ENCODE results near the gene SMARCAL1. TPM values are rescaled to one million over a fixed set of nuclear protein-coding genes. Genes with fewer than 3 reads are reported as not detected.

SMARCAL1 gene
- total RNA-seq, 1 experiment from 2014 or later = 10.7 TPM

DNA sequence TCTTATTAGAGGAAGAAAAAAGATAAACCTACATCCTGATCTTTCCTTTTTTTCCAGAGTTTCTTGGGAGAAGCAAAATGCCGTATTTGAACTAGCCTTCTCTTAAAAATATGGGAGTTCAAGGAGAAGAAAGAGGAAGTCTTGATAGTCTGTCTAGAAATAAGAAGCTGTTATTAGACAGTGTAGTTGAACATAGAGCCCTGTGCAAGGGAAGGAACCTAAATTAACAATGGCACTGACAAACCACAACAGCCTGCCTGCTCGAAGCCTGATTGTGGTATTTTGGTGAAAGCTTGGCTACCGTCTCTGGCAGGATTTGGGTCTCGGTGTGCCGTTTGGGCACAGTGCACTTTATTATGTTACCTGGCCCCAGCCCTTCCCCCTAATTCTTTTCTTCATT is 17.1 kb downstream of the SMARCAL1 start:
- H3K27me3 ChIP-seq (ENCODE audit: control insufficient read depth, insufficient read depth, low read length) = no peaks in the 10 kb centered on the region
- DNase-seq = no peak
- no peak overlapping the region for H3K4me3 ChIP-seq (ENCODE audit: insufficient read depth, low read depth, low read length)
- H3K36me3 ChIP-seq (replicated peaks; ENCODE audit: control insufficient read depth, insufficient read depth, low read length) = peaks cover 13% of the 10 kb centered on the region

DNA sequence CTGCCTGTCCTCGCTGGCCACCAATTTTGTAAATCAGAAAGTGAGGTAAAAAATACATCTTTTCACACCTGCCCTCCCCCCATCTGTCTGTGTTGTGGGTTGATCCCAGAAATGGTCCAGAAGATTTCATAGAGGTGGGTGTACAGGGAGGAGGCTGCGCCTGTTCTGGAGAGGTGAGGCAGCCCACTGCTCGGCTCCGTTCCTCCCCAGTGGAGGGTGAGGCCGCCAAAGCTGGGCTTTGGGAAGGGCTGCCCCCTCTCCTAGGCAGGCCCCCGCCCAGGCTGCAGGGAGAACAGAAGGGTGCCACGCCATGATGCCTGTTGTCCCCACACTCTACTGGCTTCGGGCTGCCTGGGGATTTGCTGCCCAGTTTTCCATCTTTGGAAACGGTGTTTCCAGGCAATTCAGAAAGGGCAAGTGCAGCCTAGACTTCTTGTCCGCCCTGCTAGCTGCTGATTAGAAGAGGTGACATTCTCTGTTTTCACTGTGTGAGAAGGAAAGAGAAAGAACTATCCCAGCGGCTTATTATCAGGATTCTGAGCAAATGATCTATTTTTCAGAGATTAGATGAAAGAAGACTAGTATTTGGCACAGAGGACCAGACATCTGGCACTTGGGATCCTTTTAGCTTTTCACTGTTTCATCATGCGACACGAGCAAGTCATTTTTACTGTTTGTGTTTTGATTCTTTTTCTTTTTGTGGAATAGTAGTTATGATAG is 18.7 kb downstream of the SMARCAL1 start:
- no peaks in the 10 kb centered on the region for H3K27me3 ChIP-seq (ENCODE audit: control insufficient read depth, insufficient read depth, low read length)
- no peak for DNase-seq
- no peak overlapping the region for H3K4me3 ChIP-seq (ENCODE audit: insufficient read depth, low read depth, low read length)
- peaks cover 13% of the 10 kb centered on the region for H3K36me3 ChIP-seq (replicated peaks; ENCODE audit: control insufficient read depth, insufficient read depth, low read length)

DNA sequence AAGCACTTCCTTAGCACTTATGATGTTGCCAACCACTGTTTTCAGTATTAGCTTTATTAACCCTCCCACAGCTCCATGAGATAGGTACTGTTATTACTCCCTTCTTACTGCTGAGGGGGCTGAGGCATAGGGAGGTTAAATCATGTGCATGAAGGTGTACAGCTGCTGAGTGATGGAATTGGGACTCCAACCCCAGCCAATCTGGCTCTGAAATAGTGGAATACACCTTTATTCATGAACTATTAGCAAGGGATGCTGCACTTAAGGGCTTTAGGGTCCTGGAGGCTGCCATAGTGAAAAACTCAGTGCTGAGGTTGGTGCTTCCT is 19.2 kb downstream of the SMARCAL1 start:
- H3K27me3 ChIP-seq (ENCODE audit: control insufficient read depth, insufficient read depth, low read length) = no peaks in the 10 kb centered on the region
- no peak overlapping the region for H3K4me3 ChIP-seq (ENCODE audit: insufficient read depth, low read depth, low read length)
- no peak for DNase-seq
- H3K36me3 ChIP-seq (replicated peaks; ENCODE audit: control insufficient read depth, insufficient read depth, low read length) = peaks cover 14% of the 10 kb centered on the region

DNA sequence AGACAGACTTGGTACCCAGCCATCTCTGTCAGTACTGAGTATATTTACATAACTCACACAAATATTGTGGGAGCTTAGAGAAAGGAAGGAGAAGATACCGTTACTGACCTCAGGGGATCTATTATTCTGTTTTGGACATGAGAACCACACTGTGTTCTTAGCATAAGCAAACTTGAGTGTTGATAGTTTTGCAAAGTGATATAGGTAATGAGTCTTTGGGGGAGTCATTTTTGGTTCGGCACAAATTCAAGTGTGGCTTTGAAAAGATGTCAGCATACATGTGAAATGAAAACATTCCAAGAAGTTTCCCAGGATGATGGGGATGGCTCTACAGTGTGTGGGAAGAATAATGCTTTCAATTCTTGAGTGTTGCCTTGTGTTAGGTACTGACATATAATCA is 24.1 kb downstream of the SMARCAL1 start:
- no peaks in the 10 kb centered on the region for H3K27me3 ChIP-seq (ENCODE audit: control insufficient read depth, insufficient read depth, low read length)
- peaks cover 10% of the 10 kb centered on the region for H3K36me3 ChIP-seq (replicated peaks; ENCODE audit: control insufficient read depth, insufficient read depth, low read length)
- H3K4me3 ChIP-seq (ENCODE audit: insufficient read depth, low read depth, low read length) = no peak overlapping the region
- DNase-seq = no peak

DNA sequence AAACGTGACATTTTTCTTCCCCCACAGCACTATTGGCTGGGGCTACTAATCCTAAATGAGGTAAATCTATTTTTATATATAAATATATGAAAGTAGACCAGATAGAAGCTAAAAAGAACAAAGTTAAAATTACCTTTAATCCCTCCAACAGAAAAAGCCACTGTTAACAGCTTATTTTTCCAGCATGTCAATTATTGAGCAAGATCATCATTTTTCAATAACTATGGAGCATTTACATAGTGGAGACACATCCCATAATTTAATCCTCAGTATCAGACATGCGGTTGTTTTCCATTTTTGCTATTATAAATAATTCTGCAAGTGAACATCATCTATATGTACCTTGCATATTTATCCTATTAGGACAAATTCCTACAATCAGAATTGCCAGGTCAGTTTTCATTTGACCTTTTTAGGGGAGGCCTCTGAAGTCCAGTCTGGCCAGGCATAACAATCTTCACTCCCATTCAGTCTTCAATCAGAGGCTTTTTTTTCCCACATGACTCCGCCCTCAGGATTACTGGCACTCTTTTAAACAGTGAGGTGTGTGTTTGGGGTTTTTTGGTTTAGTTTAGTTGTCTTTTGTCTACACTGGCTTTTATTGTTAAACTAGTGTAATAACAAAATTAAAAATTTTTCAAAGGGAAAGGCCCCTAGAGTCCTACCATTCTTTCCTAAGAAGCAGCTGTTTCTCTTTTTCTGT is 29.2 kb downstream of the SMARCAL1 start:
- no peak overlapping the region for H3K4me3 ChIP-seq (ENCODE audit: insufficient read depth, low read depth, low read length)
- peaks cover 4% of the 10 kb centered on the region for H3K36me3 ChIP-seq (replicated peaks; ENCODE audit: control insufficient read depth, insufficient read depth, low read length)
- H3K27me3 ChIP-seq (ENCODE audit: control insufficient read depth, insufficient read depth, low read length) = no peaks in the 10 kb centered on the region
- DNase-seq = no peak

DNA sequence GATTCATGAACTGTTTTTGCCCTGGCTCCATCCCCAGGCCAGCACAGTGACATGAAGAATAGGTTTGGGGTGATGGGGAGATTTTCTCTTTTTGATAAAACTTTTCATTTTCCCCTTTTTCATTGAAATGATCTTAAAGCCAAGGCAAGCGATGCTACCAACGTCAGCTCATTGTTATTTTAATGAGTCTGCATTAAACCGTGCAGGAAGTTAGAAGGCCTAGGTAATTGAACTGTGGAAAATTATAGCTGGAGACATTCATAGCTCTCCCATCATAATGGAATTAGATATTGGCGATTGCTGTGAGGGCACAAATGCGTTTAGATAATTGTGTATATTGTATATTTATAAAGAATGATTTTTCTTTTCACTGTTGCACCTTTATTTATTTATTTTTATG is 33.2 kb downstream of the SMARCAL1 start:
- Histone ChIP-seq H3K36me3 (replicated peaks; ENCODE audit: control insufficient read depth, insufficient read depth, low read length) (peaks cover 11% of the 10 kb centered on the region), H3K4me3 (ENCODE audit: insufficient read depth, low read depth, low read length) (no peak overlapping the region)
- DNase-seq = no peak

DNA sequence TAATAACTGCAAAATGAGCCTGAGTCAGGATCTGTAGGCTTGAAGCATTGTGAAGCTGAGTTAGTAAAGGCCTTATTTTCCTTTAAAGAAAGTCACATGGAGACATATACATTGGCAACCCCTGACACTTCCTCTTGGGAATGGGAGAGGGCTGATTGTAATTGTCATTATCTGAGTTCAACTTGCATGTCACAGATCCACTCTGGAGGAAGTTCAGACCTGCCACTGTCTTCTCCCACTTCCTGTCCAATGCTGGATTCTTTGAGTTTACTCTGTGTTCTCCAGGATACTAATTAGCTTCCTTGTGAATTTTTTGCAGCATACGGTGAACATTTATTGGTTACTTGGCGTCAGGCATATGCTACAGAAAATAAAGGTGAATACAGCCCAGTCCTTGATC is 34.1 kb downstream of the SMARCAL1 start:
- Histone ChIP-seq H3K4me3 (ENCODE audit: insufficient read depth, low read depth, low read length) (no peak overlapping the region), H3K27me3 (ENCODE audit: control insufficient read depth, insufficient read depth, low read length) (no peaks in the 10 kb centered on the region), H3K36me3 (replicated peaks; ENCODE audit: control insufficient read depth, insufficient read depth, low read length) (peaks cover 13% of the 10 kb centered on the region)
- DNase-seq = no peak

More for the DNA sequence above, 33.2 kb downstream of the SMARCAL1 start:
- no peaks in the 10 kb centered on the region for H3K27me3 ChIP-seq (ENCODE audit: control insufficient read depth, insufficient read depth, low read length)

DNA sequence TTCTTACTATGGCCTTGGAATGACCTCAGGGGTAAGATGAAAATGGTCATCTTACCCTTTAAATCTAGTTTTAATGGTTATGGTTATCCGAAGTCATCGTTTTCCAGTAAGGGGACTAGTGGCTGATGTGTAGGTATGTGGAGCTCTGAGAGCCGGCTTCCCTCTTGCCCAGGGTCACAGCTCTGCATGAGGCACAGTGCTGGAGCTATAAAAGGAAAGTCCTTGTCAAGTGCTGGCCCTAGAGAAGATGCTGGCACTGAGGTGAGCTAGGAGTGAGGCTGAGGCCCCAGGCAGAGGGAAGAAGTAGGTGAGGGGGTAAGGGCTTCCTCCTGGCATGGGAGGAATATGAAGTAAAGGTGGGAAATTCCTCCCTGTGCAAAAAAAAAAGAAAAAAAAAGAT is 35.0 kb downstream of the SMARCAL1 start:
- no peak overlapping the region for H3K4me3 ChIP-seq (ENCODE audit: insufficient read depth, low read depth, low read length)
- H3K36me3 ChIP-seq (replicated peaks; ENCODE audit: control insufficient read depth, insufficient read depth, low read length) = peaks cover 13% of the 10 kb centered on the region
- H3K27me3 ChIP-seq (ENCODE audit: control insufficient read depth, insufficient read depth, low read length) = no peaks in the 10 kb centered on the region
- DNase-seq = no peak

DNA sequence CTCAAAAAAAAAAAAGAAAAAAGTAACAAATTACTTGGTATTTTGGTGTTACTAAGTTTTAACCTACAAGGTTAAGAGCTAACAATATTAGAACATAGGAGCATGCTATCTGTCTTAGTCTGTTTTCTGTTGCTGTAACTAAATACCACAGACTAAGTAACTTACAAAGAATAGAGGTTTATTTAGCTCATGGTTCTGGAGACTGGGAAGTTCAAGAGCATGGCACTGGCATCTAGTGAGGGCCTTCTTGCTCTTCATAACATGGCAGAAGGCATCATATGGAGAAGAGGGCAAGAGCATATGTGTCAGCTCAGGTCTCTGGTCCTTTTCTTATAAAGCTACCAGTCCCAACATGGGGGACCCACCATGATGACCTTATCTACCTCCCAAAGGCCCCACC is 36.5 kb downstream of the SMARCAL1 start:
- Histone ChIP-seq H3K4me3 (ENCODE audit: insufficient read depth, low read depth, low read length) (no peak overlapping the region), H3K36me3 (replicated peaks; ENCODE audit: control insufficient read depth, insufficient read depth, low read length) (peaks cover 14% of the 10 kb centered on the region), H3K27me3 (ENCODE audit: control insufficient read depth, insufficient read depth, low read length) (no peaks in the 10 kb centered on the region)
- DNase-seq = no peak

DNA sequence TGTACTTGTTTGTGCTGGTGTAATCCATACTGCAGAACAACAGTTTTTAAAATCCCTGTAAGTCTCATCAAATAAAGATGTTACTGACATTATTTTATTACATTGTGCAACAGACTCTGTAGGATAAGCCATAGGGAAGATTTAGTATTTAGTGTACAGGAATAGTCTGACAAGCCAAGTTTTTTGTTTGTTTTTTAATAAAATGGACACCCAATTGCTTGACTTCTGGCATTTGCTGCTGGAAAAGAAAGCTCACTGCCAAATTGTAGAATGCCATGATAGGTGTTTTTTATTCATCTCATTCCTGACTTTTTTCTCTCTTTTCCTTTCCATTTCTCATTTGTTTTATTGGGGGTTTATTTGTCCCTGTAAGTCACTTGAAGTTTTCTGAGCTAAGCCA is 38.1 kb downstream of the SMARCAL1 start:
- Histone ChIP-seq H3K36me3 (replicated peaks; ENCODE audit: control insufficient read depth, insufficient read depth, low read length) (peaks cover 14% of the 10 kb centered on the region), H3K4me3 (ENCODE audit: insufficient read depth, low read depth, low read length) (no peak overlapping the region), H3K27me3 (ENCODE audit: control insufficient read depth, insufficient read depth, low read length) (no peaks in the 10 kb centered on the region)
- no peak for DNase-seq

DNA sequence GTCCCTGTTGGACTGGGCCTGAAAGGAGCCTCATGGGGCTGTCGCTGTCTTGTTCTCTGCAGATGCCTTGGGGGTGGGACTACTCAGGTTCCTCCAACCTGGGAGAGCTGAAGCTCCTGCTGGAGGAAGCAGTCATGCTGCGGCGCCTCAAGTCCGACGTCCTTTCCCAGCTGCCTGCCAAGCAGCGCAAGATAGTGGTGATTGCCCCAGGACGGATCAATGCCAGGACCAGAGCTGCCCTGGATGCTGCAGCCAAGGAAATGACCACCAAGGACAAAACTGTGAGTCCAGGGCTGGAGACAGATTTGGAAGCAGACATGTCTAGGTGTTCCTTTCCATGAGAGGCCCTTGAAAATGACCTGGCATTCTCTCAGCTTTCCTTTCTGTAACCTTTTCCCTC is 38.5 kb downstream of the SMARCAL1 start:
- no peaks in the 10 kb centered on the region for H3K27me3 ChIP-seq (ENCODE audit: control insufficient read depth, insufficient read depth, low read length)
- no peak overlapping the region for H3K4me3 ChIP-seq (ENCODE audit: insufficient read depth, low read depth, low read length)
- H3K36me3 ChIP-seq (replicated peaks; ENCODE audit: control insufficient read depth, insufficient read depth, low read length) = peaks cover 14% of the 10 kb centered on the region
- DNase-seq = no peak

DNA sequence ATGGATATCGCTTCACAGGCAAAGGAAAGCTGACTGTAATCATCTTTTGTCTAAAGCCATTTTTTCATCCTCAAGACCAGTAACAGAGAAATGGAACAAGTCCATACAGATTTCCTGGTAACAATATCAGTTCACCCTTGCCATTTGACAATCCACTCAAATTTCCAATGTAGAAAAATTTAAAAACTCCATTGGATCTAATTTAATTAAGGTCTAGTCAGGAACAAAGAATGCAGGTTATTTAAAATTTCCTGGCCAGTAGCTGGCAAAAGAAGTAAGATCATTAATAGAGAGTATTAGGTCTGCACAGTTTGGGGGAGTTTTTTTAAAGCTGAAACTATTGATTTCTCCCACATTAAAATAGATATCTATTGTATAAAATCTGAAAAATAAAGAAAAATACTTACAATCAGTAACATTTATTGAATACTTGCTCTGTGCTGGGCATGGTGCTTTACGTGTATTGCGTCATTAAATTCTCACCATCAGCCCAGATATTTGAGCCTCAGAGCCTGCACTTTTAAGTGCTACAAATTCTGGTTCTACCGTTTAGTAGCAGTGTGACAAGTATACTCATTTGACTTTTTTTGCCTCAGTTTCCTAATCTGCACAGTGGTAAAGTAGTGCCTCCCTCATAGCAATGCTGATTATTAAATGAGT is 41.8 kb downstream of the SMARCAL1 start:
- Histone ChIP-seq H3K4me3 (ENCODE audit: insufficient read depth, low read depth, low read length) (no peak overlapping the region), H3K36me3 (replicated peaks; ENCODE audit: control insufficient read depth, insufficient read depth, low read length) (peaks cover 4% of the 10 kb centered on the region), H3K27me3 (ENCODE audit: control insufficient read depth, insufficient read depth, low read length) (no peaks in the 10 kb centered on the region)
- DNase-seq = no peak

DNA sequence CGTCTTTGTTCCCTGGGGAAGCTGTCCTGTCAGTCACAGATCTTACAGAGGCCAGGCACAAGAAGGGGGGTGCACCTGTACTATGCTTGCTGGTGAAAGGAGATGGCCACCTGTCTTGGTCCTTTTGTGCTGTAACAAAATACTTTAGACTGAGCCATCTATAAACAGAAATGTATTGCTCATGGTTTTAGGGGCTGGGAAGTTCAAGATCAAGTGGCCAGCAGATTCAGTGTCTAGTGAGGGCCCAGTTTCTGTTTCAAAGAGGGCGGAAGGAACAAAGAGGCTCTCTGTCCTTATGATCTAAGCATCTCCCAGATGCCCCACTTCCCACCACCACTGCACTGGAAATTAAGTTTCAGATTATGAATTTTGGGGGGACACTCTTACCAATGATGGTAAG is 50.9 kb downstream of the SMARCAL1 start:
- no peak for DNase-seq
- H3K36me3 ChIP-seq (replicated peaks; ENCODE audit: control insufficient read depth, insufficient read depth, low read length) = peaks cover 2% of the 10 kb centered on the region

DNA sequence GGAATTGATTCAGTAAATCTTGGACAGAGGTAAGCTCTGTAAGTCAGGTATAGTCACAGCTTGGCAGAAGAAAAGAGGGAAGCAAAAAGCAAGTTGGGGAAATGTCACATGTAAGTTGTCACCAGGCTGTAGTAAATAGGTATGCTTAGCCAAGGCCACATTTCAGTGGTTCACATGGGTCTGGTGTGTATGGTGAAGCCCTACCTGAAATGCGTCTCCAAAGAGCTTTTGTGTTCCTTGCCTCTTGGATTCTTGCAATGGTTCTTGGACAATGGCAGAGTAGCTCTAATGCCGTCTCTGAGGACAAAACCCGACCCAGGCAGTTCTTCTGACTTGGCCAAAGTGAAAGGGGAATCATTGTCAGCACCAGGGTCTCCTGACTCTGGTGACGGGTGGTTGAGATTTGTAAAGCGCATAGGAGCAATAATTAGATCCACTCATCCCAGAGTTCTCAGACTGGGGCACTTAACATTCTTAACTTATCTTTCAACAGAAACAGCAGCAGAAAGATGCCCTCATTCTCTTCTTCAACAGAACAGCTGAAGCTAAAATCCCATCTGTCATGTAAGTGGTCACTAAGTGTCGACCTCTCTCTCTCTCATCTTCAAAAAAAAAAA is 51.9 kb downstream of the SMARCAL1 start:
- Histone ChIP-seq H3K4me3 (ENCODE audit: insufficient read depth, low read depth, low read length) (no peak overlapping the region), H3K36me3 (replicated peaks; ENCODE audit: control insufficient read depth, insufficient read depth, low read length) (peaks cover 2% of the 10 kb centered on the region), H3K27me3 (ENCODE audit: control insufficient read depth, insufficient read depth, low read length) (no peaks in the 10 kb centered on the region)
- no peak for DNase-seq

More for the DNA sequence above, 50.9 kb downstream of the SMARCAL1 start:
- no peaks in the 10 kb centered on the region for H3K27me3 ChIP-seq (ENCODE audit: control insufficient read depth, insufficient read depth, low read length)
- no peak overlapping the region for H3K4me3 ChIP-seq (ENCODE audit: insufficient read depth, low read depth, low read length)
